Activated B cell treated with CpG ODN at 0.5 μM for 24 hours (primary cell): ENCODE data around the gene SMIM14. TPM values are rescaled to one million over a fixed set of nuclear protein-coding genes. Genes with fewer than 3 reads are reported as not detected.
"Not testable (repeated sequence)": the region's sequence is repeated elsewhere in the genome, so short reads cannot be mapped to it uniquely, and the experiment has no call there.

Experiments
- ATAC-seq: fragments of 200-7000 bp; cut with Tn5 transposase; one replicate; pipeline ENCODE4 v1.10.0; 2021; ENCODE audit warnings: low read depth, mild to moderate bottlenecking, moderate library complexity
- CTCF ChIA-PET: fragments of 350-600 bp; sonication (Branson Sonifier 250); formaldehyde crosslinking; loops from one replicate; lab custom pipeline; 2021; ENCODE audit warnings: antibody characterized with exemption; lab: Charles Lee
- POLR2A ChIA-PET: fragments of 350-600 bp; sonication (Branson Sonifier 250); formaldehyde crosslinking; loops from one replicate; lab custom pipeline; 2021; ENCODE audit warnings: antibody characterized with exemption; lab: Charles Lee
- DNase-seq: peaks from one replicate; pipeline ENCODE4 v3.0.0; 2022
- H3K27ac Mint-ChIP-seq: one replicate; pipeline ENCODE4 v1.8.0; 2020; ENCODE audit warnings: mixed read lengths
- H3K27me3 Mint-ChIP-seq: one replicate; pipeline ENCODE4 v1.8.0; 2021; ENCODE audit warnings: mixed read lengths
- H3K36me3 Mint-ChIP-seq: one replicate; pipeline ENCODE4 v1.8.0; 2021; ENCODE audit warnings: low read depth, mixed read lengths
- H3K4me1 Mint-ChIP-seq: one replicate; pipeline ENCODE4 v1.8.0; 2021; ENCODE audit warnings: mixed read lengths
- H3K4me3 Mint-ChIP-seq: one replicate; pipeline ENCODE4 v1.8.0; 2020; ENCODE audit warnings: mild to moderate bottlenecking, mixed read lengths
- H3K9me3 Mint-ChIP-seq: one replicate; pipeline ENCODE4 v1.8.0; 2020; ENCODE audit warnings: mixed read lengths
- intact Hi-C: fragments of 100-400 bp; cut with micrococcal nuclease; formaldehyde crosslinking; loops from one replicate; pipeline ENCODE4 v1.15.1; 2024
- total RNA-seq: library from RNA; stranded (reverse); gene quantifications from 2 replicates; pipeline ENCODE4 v1.2.3, GENCODE V29; 2022
- TF ChIP-seq, protein P1 (sequence below): fragments of 200-600 bp; IDR thresholded peaks from one replicate; pipeline ENCODE4 v1.8.0; 2022; ENCODE audit warnings: antibody characterized with exemption, mild to moderate bottlenecking

The SMIM14 gene
- total RNA-seq, 1 donor from 2014 or later, result 83.1 TPM

GRCh38 chr4:39544580-39545315 lies 93.9 kb downstream of the SMIM14 start:
- no peak for ATAC-seq
- Mint-ChIP-seq H3K9me3 (no peaks in the 10 kb centered on the region), H3K4me3 (no peak overlapping the region), H3K27me3 (no peaks in the 10 kb centered on the region), H3K36me3 (peaks cover 7% of the 10 kb centered on the region), H3K27ac (peak overlapping the region; percentile 12), H3K4me1 (peaks cover 2% of the 10 kb centered on the region)
- CTCF ChIA-PET, result no interaction called here
- POLR2A ChIA-PET, result no interaction called here
- DNase-seq, result no peak
- TF ChIP-seq, protein P1, sequence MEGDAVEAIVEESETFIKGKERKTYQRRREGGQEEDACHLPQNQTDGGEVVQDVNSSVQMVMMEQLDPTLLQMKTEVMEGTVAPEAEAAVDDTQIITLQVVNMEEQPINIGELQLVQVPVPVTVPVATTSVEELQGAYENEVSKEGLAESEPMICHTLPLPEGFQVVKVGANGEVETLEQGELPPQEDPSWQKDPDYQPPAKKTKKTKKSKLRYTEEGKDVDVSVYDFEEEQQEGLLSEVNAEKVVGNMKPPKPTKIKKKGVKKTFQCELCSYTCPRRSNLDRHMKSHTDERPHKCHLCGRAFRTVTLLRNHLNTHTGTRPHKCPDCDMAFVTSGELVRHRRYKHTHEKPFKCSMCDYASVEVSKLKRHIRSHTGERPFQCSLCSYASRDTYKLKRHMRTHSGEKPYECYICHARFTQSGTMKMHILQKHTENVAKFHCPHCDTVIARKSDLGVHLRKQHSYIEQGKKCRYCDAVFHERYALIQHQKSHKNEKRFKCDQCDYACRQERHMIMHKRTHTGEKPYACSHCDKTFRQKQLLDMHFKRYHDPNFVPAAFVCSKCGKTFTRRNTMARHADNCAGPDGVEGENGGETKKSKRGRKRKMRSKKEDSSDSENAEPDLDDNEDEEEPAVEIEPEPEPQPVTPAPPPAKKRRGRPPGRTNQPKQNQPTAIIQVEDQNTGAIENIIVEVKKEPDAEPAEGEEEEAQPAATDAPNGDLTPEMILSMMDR, result no peak
- intact Hi-C loops, result no loop called here

DNA sequence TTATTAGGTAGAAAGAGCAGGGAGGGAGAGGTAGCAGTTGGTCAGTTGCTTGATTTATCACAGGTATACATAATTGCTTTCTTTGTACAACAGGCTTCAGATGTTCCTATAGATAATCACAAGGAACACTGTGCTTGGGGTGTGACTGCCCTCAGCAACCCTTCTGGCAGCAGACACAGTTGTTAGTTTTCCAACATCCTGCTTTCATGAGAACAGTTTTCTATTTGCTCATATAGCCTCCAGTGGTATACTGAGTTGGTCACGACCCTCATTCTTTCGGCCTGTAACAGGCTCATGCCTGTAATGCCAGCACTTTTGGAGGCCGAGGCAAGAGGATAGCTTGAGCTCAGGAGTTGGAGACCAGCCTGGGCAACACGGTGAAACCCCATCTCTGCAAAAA lies 94.6 kb downstream of the SMIM14 start:
- ATAC-seq, POLR2A ChIA-PET, H3K4me3 Mint-ChIP-seq, CTCF ChIA-PET, H3K27me3 Mint-ChIP-seq, intact Hi-C loops, H3K4me1 Mint-ChIP-seq, DNase-seq, H3K36me3 Mint-ChIP-seq, H3K9me3 Mint-ChIP-seq: not testable (repeated sequence)
- H3K27ac Mint-ChIP-seq, result peak overlapping the region; percentile 47

DNA sequence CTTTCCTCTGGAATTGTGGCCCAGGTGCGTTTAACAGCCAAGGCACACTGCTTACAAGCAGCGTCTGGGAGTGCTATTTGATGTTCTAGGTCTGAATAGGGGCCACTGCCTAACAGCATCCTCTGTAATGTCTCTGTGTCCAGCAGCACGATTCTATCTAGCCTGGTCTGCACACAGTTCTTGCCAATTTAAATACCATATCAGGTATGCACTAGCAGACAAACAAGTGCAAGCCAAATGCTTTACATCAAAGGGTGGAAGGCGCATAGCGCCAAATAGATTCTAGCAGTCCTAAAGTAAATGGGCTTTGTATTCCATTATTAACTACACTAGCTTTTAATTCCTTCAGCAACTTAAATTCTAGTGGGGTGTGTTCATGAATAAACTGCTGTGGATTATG lies 95.6 kb downstream of the SMIM14 start:
- TF ChIP-seq, protein P1, result no peak
- Mint-ChIP-seq H3K27ac (no peak overlapping the region), H3K4me3 (no peak overlapping the region), H3K36me3 (peaks cover 6% of the 10 kb centered on the region), H3K4me1 (peaks cover 2% of the 10 kb centered on the region), H3K27me3 (no peaks in the 10 kb centered on the region), H3K9me3 (no peaks in the 10 kb centered on the region)
- POLR2A ChIA-PET, result interaction anchor here (0.5 to 1.0 kb wide), 3 partner anchors 10 to 215 kb away, joined by 4 to 6 read pairs (median 4); partner anchors contain the start of gene UGDH
- intact Hi-C loops, result no loop called here
- CTCF ChIA-PET, result interaction anchor here (0.6 kb wide), 1 partner anchor 76 kb away, joined by 5 read pairs; no protein-coding TSS in a partner anchor
- no peak for ATAC-seq
- no peak for DNase-seq

- POLR2A ChIA-PET, result interaction anchor here (0.5 to 1.0 kb wide), 3 partner anchors 11 to 216 kb away, joined by 4 to 6 read pairs (median 4); partner anchors contain the start of gene UGDH
- Mint-ChIP-seq H3K27ac (no peak overlapping the region), H3K9me3 (no peaks in the 10 kb centered on the region), H3K4me1 (peaks cover 2% of the 10 kb centered on the region), H3K27me3 (no peaks in the 10 kb centered on the region), H3K4me3 (no peak overlapping the region), H3K36me3 (peaks cover 6% of the 10 kb centered on the region)
- CTCF ChIA-PET, result interaction anchor here (0.6 kb wide), 1 partner anchor 76 kb away, joined by 5 read pairs; no protein-coding TSS in a partner anchor
- intact Hi-C loops, result no loop called here
- no peak for DNase-seq
- TF ChIP-seq, protein P1, result no peak
- no peak for ATAC-seq
Observed at GRCh38 chr4:39542611-39543012, 96.1 kb downstream of the SMIM14 start.

- DNase-seq, result no peak
- TF ChIP-seq, protein P1, result no peak
- H3K27me3 Mint-ChIP-seq, result no peaks in the 10 kb centered on the region
- no peak overlapping the region for H3K4me3 Mint-ChIP-seq
- ChIA-PET CTCF (interaction anchor here (0.6 kb wide), 1 partner anchor 75 kb away, joined by 5 read pairs; no protein-coding TSS in a partner anchor), POLR2A (interaction anchor here (1.0 kb wide), 1 partner anchor 15 kb away, joined by 4 read pairs; the partner anchor contains the start of gene UGDH)
- H3K9me3 Mint-ChIP-seq, result no peaks in the 10 kb centered on the region
- H3K36me3 Mint-ChIP-seq, result peaks cover 4% of the 10 kb centered on the region
- peaks cover 2% of the 10 kb centered on the region for H3K4me1 Mint-ChIP-seq
- no peak overlapping the region for H3K27ac Mint-ChIP-seq
- intact Hi-C loops, result no loop called here
- ATAC-seq, result no peak
Observed at GRCh38 chr4:39541987-39542610, 96.6 kb downstream of the SMIM14 start.
